ENCODE results near the gene RAMACL.
"Not testable (repeated sequence)": the region's sequence is repeated elsewhere in the genome, so short reads cannot be mapped to it uniquely, and the experiment has no call there.

RAMACL gene

DNA sequence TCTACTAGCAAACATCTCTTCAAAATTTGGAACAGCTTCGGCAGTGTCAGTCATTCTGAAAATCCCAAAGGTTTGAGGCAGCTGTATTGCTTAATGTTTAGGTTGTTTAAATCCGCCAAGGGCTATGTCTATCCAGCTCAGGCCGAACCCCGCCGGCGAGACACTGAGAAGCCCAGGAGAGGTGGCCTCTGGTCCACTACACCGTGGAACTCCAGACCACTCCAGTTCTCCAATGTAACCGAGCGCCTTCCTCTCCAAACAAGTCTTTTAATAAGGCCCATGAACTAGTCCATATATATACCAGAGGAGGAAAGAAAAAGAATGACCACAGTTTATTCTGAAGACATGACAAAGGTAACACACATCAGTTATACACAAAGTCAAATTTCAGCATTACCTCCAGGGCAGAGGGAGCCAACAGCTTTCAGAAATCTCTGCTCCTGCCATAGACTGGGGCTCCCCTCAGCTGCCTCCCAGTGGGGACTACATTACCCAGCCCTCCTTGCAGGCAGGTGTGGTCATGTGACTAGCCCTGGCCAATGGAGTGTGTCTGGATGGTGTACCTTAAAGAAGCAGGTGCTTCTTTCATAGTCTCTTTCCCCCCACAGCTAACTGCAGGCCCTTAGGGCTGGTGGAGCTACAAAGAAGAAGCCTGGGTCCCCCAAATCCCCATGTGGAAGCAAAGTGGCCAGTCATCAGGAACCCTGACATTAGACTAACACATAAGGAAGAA lies at the start of gene RAMACL:
Gene RAMACL (minus strand): TSS at position 255 of the 733 bp plus-strand sequence. CDS start 201 bp downstream, at position 54.
- no peak for DNase-seq (ENCODE audit: low read depth in 1 of 2, low spot score in 1 of 2)

GRCh38 chr6:166635013-166635970 lies 48.8 kb upstream of the RAMACL start:
- no peak for DNase-seq (ENCODE audit: low read depth in 1 of 2, low spot score in 1 of 2)

- not testable (repeated sequence) for DNase-seq (ENCODE audit: low read depth in 1 of 2, low spot score in 1 of 2)
These were observed 48.1 kb upstream of the RAMACL start for GRCh38 chr6:166634581-166634980.

DNA sequence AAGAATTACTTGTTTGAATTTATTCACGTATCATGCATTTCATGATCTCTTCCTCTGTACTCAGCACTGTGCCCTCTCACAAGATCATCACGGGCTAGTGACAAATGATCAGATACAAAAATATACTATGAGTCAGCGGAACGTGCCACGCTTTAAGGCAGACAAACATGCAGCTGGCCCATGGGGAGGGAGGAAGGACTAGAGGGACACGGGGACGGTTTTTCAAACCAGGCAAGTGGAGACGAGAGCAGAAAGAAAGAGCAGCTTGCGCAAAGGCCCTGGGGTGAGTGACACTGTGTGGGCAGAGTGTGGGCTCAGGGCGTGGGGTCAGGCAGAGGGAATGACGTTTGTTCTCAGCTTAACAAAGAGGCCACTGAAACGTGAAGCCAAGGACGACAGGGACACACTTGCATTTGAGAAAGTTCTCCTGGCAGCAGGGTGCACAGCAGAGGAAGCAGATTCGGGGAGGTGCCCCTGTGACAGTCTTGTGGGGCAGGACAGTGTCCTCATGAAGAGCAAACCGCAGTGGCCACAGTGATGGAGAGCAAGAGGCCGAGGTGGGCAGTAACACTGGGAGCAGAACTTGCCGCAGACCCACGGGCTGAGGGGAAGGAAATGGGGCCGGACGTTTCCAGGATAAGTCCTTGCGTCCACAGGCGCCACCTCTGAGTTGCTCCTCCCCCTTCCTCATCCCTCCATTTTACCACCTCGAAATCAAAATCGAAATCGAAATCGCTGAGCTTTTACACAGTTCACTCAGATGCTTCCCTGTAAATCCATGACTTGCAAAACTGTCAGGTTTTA lies 47.5 kb upstream of the RAMACL start:
- no peak for DNase-seq (ENCODE audit: low read depth in 1 of 2, low spot score in 1 of 2)

DNA sequence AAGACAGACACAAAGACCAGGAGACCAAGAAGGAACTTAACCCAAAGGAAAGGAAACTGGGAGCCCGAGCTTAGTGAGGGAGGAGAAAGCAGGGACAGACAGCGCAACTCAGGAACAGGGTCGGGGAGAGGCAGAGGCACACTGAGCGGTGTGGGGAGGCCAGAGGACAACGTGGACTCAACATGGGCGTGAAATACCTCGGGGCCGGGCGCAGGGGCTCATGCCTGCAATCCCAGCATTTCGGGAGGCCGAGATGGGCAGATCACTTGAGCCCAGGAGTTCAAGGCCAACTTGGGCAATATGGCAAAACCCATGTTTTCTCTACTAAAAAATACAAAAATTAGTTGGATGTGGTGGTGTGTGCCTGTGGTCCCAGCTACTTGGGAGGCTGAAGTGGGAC lies 46.3 kb upstream of the RAMACL start:
- no peak for DNase-seq (ENCODE audit: low read depth in 1 of 2, low spot score in 1 of 2)

DNA sequence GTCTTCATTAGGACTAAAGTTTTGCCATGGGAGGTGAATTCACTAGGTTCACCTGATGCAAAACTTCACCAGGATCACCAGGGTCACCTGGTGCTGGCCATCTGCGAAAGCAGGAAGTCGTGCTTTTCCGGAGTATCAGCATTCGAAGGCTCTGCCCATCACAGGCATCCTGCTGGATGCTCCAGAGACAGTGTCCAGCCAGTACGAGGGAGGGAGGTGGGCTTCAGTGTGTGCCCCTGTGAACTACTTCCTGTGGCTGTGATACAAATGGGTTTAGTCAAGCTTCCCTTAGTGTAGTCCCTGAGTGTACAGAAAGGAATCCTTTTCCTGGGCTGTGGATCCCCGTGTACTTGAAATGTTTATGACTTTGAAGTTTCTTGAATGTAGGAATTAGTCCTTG lies 44.0 kb upstream of the RAMACL start:
- no peak for DNase-seq (ENCODE audit: low read depth in 1 of 2, low spot score in 1 of 2)

- DNase-seq (ENCODE audit: low read depth in 1 of 2, low spot score in 1 of 2), result no peak
These were observed 43.1 kb upstream of the RAMACL start for GRCh38 chr6:166629628-166630027.

DNA sequence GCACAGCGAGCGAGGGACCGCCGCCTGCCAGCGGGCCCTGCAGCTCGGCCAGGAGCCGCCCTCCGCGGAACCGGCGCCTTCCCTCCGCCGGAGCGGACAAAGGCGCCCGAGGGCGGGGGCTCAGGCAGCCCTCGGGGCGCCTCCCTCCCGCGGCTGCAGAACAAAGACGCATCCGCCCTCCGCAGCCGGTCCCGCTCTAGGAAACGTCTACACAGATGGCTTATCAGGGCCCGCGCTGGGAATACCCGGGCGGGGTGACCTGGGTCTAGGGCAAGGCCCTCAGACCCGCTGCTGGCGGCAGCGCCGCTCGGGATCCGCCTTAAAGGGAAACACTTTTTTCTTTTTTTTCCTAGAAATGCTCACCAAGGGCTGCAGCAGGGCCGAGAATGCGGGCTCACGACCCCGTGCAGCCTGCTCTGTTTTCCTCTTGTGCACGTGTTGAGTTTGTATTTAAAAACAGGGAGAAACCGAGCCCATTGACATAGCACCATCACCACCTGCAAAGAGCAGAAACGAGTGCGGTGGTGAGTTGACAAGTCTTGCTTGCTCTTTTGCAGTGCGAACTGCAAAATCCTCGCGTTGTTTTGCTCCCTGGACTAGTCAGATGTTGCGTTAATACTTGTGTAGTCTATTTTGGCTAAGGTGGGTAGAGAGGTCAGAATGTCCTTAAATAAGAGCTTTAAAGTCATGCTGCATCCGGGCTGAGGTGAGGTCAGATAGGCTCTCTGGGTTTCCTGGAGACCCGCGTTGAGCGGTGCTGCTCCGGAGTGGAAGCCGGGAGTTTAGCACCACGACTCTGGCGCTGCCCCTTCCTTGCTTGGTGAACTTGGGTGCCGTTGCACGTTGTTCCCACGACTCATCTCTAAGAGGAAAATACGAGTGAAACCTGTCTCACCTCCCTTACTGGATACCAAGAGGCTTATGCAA lies 41.7 kb upstream of the RAMACL start:
- DNase-seq (ENCODE audit: low read depth in 1 of 2, low spot score in 1 of 2), result peak; percentile 12 to 48

- DNase-seq (ENCODE audit: low read depth in 1 of 2, low spot score in 1 of 2), result peak; percentile 99 to 100
These were observed 40.8 kb upstream of the RAMACL start, which contains the start of gene RPS6KA2 for GRCh38 chr6:166627033-166627874. Gene RPS6KA2 (minus strand): TSS chr6:166627251. CDS start chr6:166627019, 232 bp downstream.

GRCh38 chr6:166626177-166627032 lies 39.9 kb upstream of the RAMACL start:
- DNase-seq (ENCODE audit: low read depth in 1 of 2, low spot score in 1 of 2), result peak in 1 of 2 donors; percentile 8

DNA sequence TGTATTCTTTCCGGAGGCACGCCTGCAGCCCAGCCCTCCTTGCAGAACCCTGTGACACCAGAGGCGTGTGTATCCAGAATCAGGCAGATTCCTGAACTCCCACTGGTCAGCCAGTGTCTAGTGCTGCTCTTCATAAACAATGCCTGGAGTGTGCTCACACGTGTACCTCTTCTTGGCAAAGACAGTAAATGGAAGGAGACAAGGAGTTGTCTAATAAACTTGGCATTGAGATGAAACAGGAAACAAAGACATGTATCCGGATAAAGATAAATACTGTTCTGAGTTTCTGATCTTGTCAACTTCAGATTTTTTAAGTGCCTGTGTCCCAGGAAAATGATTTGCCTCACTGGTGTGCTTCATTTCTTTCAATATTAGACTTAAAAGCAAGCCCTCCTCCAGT lies 38.9 kb upstream of the RAMACL start:
- DNase-seq (ENCODE audit: low read depth in 1 of 2, low spot score in 1 of 2), result no peak

DNA sequence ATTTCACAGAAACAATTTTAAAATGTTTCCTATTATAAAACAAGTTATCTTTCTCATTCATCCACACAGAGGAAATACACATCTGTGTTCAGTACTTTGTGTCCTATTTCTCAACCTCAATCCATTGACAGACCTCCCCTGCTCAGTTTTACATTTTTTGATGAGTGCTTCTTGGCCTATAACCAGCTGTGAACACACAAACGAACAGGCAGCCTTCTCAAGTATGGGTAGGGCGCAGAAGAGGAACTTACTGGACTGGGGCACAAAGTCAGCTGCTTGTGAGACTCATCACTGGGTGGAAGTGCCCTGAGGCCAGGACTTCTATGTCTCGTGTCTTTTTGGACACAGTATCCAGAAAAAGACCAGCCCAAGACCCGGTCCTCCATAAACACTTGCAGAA lies 37.8 kb upstream of the RAMACL start:
- no peak for DNase-seq (ENCODE audit: low read depth in 1 of 2, low spot score in 1 of 2)

DNA sequence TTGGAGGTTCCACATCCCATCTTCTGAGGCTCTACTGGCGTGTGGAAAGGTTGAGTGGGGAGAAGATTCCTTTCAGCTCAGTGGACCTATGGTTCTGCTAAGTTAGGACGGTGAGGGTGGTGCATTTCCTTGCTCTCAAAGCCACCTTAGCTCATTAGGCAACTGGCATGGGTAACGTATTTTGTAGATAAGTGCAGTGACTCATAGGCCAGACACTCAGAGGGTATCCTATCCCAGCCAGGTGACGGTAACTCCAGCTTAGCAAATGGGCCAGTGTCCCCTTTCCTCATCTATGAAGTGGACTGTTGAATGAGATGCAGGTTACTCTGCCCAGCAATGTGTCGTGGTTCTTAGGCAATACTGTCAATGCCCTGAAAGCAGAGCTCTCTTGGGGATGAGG lies 36.8 kb upstream of the RAMACL start:
- no peak for DNase-seq (ENCODE audit: low read depth in 1 of 2, low spot score in 1 of 2)

DNA sequence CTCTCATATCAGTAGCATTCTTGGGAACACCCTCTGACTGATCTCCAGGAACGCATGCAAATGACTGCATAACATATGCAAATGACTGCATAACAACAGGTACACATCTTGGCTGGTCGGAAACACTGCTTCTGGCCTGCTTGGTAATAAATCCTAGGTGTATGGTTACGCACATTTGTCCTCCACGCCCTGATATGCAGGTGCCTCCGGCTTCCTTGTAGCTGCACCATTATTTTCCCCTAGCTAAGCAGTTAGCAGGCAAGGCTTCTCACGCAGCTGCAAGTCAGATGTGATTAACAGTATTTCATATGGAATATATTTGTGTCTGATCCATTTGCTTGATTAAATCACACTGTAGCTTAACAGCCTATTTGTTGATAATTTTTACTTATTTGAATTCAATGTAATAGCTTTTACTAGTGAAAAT lies 34.6 kb upstream of the RAMACL start:
- no peak for DNase-seq (ENCODE audit: low read depth in 1 of 2, low spot score in 1 of 2)

GRCh38 chr6:166620478-166621113 lies 34.1 kb upstream of the RAMACL start:
- no peak for DNase-seq (ENCODE audit: low read depth in 1 of 2, low spot score in 1 of 2)

DNA sequence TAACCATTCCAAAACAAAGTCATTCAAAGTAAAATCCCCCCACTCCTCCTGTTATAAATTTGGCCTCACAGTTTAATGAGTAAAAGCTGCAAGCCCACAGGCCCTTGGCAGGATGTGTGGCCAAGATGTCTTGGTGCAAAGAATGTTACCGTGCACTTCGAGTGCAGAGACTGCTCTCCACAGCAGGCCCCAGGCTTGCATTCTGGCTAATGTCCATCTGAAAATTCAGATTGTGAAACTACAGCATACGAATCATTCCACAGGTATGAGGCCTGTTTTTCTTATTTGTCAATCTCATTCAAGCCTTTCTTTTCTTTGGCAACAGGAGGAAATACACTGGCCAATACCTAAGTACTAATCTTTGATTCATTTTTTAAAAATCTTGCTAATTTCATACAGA lies 33.4 kb upstream of the RAMACL start:
- DNase-seq (ENCODE audit: low read depth in 1 of 2, low spot score in 1 of 2), result no peak

DNA sequence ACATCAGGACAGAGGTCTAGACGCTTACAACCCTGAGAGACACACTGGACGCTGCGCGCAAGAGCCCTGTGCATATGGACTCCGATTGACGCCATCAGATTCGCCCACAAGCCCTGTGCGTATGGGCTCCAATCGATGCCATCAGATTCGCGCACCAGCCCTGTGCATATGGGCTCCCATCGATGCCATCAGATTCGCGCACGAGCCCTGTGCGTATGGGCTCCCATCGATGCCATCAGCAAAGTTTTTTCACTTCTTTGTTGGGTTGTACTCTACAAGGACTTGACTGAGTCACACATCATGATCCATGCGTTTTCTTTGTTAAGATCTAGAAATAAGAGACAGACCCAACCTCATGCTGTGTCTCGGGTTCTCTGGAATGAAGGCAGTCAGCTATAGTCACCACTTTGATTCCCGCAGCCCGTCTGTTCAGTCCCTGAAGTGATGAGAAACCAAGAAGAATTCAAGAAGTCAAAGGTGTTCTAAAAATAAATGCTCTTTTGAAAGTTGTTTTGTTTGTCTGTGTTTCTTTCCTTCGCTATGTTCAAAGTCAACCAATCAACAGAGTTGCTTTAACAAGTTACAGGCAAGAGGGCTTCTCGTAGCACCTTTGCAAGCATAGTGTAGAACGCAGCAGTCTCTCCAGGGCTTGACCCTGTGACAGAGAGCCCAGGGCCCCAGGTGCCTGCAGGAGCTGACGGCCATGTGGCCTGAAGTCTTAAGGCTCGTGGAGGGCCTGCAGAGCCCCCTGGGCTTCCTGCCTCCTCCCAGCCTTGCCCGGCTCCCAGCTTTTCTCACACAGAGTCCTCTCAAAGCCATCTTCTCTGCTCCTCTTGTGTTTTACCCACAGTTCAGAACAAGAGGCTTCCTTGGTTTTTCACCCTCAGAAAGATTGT lies 32.6 kb upstream of the RAMACL start:
- no peak for DNase-seq (ENCODE audit: low read depth in 1 of 2, low spot score in 1 of 2)

Measured in activated T-helper 1 cell treated with anti-CD3 and anti-CD28 coated beads, Interleukin-2, amount 50 U/mL, for 16 hours (primary cell).